Tibial nerve (tissue), 3 donors: Measurements from ENCODE around the gene KRTAP10-9.

Experiments used
- CTCF ChIP-seq, 5 experiments: fragments of 200-600 bp in 3 of 5; fragments of 450-650 bp in 2 of 5; sonication (generic) in 3 of 5; IDR thresholded peaks; one replicate each; pipeline ENCODE4 v1.5.1; 2016 to 2019; ENCODE audit warnings: antibody characterized with exemption in 5 of 5, mild to moderate bottlenecking in 3 of 5, moderate library complexity in 2 of 5
- POLR2A ChIP-seq, 2 donors: fragments of 450-650 bp; IDR thresholded peaks; one replicate each; pipeline ENCODE4 v1.6.1; 2017; ENCODE audit warnings: antibody characterized with exemption in 2 of 2, mild to moderate bottlenecking in 2 of 2, moderate library complexity in 2 of 2

DNA sequence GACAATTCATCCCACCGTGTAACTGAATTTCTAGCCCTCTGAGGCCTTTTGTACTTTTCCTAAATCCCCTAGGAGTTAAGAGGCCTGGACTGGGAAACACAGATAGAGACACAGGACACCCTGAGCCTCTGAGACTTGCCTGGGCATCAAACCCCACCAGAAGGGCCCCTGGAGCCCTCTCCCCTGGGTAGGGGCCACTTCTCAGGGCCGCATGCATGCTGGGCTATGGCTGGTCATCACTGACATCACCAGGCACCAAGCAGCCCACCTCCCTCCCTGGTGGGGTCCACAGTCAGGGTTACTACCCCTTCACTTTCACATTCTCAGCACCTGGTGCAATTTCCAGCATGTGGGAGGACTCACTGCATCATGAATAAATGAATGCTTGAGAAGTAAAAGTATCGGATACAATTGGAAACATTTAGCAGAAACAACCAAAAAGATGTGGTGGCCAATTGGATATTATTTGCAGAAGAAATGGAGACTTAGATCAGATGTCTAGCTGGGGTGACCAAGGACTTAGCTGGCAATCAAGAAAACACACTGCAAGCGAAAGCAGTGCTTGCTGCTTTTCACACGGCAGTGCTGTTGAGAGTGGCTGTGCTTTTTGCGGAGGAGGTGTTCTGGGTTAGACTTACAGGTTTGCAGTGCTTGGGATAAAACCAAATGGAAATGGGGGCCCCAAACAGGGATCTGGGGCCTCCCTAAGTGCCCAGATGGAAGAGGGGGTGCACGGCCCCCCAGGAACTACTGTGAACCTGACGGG is 27.4 kb upstream of the KRTAP10-9 start:
- TF ChIP-seq POLR2A (IDR thresholded peaks at IDR 0.05) = no peak
- TF ChIP-seq CTCF (IDR thresholded peaks at IDR 0.05) = no peak
